ENCODE data around the gene VWCE. TPM values are rescaled to one million over a fixed set of nuclear protein-coding genes. Genes with fewer than 3 reads are reported as not detected.

Gene VWCE, protein sequence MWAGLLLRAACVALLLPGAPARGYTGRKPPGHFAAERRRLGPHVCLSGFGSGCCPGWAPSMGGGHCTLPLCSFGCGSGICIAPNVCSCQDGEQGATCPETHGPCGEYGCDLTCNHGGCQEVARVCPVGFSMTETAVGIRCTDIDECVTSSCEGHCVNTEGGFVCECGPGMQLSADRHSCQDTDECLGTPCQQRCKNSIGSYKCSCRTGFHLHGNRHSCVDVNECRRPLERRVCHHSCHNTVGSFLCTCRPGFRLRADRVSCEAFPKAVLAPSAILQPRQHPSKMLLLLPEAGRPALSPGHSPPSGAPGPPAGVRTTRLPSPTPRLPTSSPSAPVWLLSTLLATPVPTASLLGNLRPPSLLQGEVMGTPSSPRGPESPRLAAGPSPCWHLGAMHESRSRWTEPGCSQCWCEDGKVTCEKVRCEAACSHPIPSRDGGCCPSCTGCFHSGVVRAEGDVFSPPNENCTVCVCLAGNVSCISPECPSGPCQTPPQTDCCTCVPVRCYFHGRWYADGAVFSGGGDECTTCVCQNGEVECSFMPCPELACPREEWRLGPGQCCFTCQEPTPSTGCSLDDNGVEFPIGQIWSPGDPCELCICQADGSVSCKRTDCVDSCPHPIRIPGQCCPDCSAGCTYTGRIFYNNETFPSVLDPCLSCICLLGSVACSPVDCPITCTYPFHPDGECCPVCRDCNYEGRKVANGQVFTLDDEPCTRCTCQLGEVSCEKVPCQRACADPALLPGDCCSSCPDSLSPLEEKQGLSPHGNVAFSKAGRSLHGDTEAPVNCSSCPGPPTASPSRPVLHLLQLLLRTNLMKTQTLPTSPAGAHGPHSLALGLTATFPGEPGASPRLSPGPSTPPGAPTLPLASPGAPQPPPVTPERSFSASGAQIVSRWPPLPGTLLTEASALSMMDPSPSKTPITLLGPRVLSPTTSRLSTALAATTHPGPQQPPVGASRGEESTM
- 0.73 TPM for total RNA-seq
- long read RNA-seq, partial matches to known transcripts = 0 of 4 reads
- long read RNA-seq, other reads (novel, unspliced or antisense) = 4 of 4 reads

DNA sequence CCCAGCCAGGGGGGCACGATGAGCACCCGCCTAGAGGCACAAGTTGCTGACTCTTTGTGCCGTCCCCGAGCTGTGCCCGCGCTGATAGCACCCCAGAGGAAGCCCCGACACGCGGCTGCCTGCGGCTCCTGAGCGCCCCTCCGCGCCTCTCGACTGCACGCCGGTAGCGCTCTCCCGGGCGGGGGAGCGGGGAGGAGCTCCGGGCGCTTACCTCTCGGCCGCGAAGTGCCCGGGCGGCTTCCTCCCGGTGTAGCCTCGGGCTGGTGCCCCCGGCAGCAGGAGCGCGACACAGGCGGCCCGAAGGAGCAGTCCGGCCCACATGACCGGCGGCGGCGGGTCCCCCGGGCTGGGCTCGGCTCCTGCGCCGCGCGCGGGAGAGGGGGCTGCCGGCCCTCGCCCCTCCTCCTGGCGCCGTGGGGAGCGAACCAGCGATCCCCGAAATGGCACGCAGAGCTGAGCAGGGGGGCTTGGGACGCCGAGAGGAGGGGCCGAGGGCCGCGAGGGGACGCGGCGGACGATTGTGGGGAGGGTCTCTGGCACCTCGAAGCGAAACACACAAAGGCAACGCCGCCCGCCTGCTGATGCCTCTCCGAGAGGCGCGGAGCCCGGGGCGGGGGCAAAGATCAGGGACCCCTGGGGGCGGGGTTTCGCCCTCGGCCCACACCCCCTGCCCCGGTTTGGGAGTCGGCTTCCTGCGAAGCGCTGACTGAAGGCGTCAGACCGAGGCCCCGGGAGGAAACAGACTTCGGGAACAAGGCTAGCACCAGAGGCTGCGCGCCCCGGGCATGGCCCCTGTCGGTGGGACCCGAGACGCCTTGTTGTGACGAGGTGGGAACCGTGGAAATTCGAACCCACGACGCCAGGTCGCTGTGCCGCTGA lies at the start of gene VWCE:
VWCE (minus strand) TSS at position 600 of the 879 bp plus-strand sequence; CDS start at position 321, 279 bp downstream.
- ATAC-seq (ENCODE audit: poor library complexity) (peak; percentile 79), DNase-seq (peak; percentile 72)
- intact Hi-C loops (cut with DNase I) = no loop called here

DNA sequence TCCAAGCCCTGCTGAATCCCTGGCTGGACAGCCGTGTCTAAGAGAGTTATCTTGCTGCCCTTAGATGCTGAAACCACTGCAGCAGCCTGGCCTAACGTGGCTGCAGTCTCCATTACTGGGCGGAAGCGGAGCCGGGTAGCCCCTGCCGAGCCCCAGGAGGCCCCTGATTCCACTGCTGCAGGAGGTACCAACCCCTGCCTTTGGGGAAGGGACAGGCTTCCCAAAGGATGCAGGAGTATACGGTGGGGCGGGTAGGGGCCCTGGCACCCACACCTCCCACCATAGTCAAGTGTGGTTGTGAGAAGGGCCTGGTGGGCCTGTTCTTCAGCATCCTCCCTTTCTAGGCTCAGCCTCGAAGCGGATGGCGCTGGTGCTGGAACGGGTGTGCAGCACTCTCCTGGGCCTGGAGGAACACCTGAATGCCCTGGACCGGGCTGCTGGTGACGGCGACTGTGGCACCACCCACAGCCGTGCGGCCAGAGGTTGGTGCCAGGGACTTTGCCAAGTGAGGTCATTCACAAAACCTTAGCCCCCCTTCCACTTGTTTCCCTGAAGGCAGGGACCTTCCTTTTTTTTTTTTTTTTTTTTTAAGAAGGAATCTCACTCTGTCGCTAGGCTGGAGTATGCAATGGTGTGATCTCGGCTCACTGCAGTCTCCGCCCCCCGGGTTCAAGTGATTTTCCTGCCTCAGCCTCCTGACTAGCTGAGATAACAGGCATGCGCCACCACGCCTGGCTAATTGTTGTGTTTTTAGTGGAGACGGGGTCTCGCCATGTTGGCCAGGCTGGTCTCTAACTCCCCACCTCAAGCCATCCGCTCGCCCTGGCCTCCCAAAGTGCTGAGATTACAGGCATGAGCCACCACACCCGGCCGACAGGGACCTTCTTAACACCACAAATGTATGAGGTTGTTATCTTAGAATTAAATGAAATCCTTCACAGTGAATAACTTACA lies 49.0 kb upstream of the VWCE start:
- intact Hi-C loops (cut with DNase I) = no loop called here
- ATAC-seq (ENCODE audit: poor library complexity) = no peak
- DNase-seq = no peak

DNA sequence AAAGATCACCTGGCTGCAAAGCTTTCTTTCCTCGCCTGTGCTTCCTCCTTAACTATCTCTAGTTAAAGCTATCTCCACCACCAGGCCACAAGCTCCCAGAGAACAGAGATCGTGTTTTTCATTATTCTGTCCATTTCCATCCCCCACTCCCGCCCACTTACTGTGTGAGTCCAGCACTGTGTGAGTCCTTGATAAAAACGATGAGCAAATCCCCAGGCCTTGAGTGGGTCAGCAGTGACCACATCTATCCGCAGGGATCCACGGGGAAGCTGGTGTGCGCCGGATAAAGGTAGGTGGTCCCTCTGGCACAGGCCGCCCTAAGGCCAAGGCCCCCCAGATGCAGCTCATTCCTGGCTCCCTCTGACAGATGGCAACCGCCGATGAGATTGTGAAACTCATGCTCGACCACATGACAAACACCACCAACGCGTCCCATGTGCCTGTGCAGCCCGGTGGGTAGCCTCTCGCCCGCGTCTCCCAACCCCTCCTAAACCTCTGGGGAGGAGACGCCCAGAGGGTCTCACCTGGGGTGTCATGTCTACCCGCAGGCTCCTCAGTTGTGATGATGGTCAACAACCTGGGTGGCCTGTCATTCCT lies 47.2 kb upstream of the VWCE start:
- intact Hi-C loops (cut with DNase I) = no loop called here
- DNase-seq = no peak
- no peak for ATAC-seq (ENCODE audit: poor library complexity)

DNA sequence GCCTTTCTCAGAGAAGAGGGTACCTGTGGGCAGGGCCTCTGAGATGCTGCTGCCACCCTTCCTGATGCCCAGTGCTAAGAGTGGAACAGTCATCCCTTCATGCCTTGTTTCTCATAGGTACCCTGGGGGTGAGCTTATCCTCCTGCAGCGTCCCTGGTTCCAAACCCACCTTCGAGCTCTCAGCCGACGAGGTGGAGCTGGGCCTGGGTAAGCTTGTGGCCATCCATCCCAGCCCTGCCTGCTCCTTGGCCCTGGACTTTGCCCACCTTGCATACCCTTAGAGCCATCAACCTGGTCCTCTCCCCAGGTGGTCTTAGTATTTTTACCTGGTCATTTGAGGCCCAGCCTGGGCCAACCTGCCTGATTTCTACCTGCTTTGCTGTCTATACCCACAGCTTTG lies 46.6 kb upstream of the VWCE start:
- no peak for ATAC-seq (ENCODE audit: poor library complexity)
- DNase-seq = no peak
- intact Hi-C loops (cut with DNase I) = no loop called here

DNA sequence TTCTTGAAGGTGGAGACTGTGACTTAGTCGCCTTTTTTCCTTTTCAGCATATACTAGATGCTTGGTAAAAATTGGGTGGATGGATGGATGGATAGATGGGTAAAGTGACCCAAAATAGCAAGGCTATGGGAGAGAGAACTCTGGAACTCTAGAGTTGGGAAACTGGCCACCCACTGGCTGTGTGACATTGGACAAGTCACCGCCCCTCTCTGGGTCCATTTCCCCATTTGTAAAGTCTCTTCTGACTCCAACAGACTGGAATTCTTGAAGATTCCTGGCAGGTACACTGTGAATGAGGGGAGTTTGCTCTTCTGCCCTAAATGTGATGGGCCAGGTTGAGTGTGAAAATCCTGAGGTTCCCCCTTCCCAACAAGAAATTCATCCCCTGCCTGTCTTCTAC lies 45.9 kb upstream of the VWCE start:
- intact Hi-C loops (cut with DNase I) = no loop called here
- no peak for ATAC-seq (ENCODE audit: poor library complexity)

DNA sequence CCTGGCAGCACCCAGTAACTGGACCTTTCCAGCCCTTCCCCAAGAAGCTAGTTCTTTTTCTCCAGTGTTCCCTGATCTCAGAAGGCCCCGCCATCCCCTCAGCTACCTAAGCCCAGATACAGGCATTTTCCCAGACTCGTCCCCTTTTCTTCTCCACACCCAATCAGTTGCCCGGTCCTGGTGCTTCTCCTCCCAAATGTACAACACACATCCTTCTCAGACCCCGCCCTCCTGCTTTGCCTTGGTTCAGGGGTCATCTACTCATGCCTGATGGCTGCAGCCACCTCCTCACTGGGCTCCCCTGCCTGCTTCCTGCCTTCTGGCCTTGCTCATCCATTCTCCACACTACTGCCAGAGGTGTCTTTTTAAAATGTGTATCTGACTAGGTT lies 44.4 kb upstream of the VWCE start:
- intact Hi-C loops (cut with DNase I) = no loop called here
- ATAC-seq (ENCODE audit: poor library complexity) = no peak
- no peak for DNase-seq

More for the DNA sequence above, 45.9 kb upstream of the VWCE start:
- no peak for DNase-seq

DNA sequence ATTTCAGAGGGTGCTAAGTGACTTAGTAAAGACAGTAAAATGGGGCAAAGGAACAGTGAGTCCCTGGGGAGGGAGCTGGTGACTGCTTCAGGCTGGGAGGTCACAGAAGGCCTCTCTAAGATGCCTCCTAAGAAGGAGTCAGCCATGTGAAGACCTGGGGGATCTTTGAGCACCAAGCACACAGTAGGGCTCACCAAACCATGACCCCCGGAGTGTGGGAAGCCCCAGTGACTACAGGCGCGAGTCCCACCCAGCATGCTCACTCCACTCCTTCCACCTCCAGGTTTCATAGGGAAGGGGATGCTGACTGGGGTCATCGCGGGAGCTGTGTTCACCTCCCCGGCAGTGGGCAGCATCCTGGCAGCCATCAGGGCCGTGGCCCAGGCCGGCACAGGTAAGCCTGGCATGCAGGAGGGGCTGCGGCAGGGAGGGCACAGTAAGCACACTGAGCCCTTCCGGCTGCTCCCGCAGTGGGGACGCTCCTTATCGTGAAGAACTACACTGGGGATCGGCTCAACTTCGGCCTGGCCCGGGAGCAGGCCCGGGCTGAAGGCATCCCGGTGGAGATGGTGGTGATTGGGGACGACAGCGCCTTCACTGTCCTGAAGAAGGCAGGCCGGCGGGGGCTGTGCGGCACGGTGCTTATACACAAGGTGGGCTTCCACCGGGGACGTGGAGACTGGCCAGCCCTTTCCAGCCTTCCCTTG lies 43.8 kb upstream of the VWCE start:
- ATAC-seq (ENCODE audit: poor library complexity) (no peak), DNase-seq (no peak)
- intact Hi-C loops (cut with DNase I) = no loop called here

DNA sequence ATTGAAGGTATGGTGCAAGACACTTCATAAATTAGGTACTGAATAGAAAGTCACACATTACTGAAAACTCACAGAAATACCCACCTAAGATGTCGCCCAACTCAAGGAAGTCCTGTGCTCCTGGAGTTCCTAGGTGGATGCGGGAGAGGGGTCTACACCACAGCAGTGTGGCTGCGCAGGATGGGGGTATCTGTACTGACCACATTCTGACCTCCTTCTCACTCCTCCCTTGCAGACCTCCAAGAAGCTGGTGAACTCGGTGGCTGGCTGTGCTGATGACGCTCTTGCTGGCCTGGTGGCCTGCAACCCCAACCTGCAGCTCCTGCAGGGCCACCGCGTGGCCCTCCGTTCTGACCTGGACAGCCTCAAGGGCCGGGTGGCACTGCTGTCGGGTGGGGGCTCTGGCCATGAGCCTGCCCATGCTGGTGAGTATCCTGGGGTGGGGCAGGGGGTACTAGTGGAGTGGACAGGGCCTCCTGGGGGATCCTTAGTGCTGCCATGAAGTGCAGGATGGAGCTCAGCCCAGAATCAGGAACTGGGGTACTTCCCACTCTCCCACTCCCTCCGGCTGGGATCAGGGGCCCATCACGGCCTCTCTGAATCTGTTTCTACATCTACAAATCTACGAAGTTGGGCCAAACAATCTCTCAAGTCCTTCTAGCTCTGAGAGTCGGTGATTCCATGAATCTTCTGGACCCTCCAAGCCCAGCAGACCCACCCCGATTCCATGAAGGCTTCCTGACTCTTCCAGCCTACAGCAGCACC lies 42.8 kb upstream of the VWCE start:
- intact Hi-C loops (cut with DNase I) = loop anchor here (2.0 kb wide), 1 partner anchor 47 kb away; no protein-coding TSS in a partner anchor
- ATAC-seq (ENCODE audit: poor library complexity) (no peak), DNase-seq (no peak)

DNA sequence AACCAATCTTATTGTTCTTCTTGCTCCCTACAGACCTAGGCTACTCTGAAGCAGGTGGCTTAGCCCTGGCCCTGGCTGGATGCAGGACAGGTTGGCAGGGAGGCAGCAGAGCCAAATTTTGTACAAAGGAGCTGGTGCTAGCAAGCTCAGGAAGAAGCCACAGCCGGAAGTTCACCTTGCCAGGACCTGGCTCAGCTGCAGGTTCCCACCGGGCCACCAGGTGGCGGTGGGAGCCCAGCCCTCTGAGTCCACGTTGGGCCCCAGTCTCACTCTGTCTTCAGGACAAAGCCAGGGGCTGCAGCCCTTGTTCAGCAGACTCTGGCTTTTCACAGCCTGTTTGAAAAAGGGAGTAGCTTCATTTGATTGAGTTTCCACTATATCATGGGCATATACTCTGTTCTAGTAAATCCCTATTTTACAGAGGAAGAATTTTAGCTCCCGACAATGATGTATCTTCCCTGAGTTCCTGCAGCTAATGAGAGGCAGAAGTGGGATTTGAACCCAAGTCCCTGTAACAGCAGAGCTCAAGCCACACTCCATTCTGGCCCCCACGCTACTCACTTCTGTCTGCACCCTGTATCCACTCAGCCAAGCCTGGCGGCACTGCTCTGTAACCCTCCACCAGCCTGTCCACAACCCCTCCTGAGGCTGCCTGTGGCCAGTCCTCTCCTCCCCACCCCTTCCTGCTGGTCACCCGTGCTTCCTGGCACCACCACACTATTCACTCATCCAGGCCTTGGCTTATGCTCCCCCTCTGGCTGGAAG lies 41.2 kb upstream of the VWCE start:
- ATAC-seq (ENCODE audit: poor library complexity) (peak; percentile 68), DNase-seq (peak; percentile 86)
- intact Hi-C loops (cut with DNase I) = loop anchor here (2.0 kb wide), 1 partner anchor 48 kb away; no protein-coding TSS in a partner anchor

DNA sequence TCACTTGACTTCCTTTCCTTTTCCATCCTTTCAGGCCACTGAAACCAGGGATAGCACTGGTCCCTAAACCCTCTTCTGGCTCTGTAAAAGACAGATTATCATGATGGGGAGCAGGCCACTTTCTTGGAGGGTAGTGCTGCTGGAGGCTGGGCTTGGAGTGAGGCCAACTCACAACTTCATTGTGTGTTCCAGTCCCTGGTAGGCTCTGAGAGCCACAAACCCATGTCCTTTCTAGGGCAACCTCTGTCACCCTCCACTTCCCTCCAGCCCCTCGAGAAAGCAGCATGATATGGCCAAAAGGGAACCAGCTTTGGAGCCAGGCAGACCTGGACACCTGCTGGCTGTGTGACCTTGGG lies 40.2 kb upstream of the VWCE start:
- ATAC-seq (ENCODE audit: poor library complexity) (no peak), DNase-seq (no peak)
- intact Hi-C loops (cut with DNase I) = no loop called here

DNA sequence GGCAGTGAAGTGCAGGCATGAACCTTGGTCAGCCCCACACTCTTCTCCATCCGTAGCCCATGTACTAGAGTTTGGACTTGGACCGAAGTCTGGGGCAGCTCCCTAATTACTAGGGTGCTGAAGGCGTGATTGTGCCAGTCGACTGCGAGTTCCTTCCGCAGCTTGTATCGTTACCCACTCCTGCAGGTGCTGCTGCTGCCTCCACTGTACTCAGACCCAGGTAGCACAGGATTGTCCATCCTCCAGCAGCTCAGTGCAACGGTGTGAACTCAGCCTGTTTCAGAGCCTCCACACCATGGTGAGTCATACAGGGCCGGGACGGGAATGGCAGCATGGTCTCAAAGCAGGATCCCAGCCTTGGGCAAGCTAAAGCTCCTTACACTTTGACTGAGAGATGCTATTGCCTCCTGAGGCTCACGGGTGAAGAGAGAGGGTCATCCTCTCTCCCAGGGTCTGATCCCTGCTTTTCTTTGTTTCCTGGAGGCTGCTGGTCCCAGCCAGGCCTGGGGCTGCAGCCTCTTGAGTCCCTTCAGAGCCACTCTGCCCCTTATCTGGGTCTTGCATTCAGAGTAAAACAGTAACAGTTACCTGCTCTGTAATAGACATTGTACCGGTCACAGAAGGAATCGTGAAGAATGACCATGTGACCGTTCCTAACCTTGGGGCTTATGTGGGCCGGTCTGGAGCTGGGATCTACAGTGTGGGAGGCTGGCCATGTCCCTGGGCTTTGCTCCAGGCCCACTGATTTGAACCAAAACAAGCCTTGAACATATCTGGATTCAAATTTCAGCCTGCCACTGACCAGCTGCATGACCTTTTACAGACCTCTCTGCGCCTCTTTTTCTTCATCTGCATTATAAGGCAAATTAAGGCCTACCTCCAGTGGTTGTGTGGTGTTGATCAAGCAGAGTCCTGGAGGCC lies 39.6 kb upstream of the VWCE start:
- intact Hi-C loops (cut with DNase I) = no loop called here
- DNase-seq (no peak), ATAC-seq (ENCODE audit: poor library complexity) (no peak)

DNA sequence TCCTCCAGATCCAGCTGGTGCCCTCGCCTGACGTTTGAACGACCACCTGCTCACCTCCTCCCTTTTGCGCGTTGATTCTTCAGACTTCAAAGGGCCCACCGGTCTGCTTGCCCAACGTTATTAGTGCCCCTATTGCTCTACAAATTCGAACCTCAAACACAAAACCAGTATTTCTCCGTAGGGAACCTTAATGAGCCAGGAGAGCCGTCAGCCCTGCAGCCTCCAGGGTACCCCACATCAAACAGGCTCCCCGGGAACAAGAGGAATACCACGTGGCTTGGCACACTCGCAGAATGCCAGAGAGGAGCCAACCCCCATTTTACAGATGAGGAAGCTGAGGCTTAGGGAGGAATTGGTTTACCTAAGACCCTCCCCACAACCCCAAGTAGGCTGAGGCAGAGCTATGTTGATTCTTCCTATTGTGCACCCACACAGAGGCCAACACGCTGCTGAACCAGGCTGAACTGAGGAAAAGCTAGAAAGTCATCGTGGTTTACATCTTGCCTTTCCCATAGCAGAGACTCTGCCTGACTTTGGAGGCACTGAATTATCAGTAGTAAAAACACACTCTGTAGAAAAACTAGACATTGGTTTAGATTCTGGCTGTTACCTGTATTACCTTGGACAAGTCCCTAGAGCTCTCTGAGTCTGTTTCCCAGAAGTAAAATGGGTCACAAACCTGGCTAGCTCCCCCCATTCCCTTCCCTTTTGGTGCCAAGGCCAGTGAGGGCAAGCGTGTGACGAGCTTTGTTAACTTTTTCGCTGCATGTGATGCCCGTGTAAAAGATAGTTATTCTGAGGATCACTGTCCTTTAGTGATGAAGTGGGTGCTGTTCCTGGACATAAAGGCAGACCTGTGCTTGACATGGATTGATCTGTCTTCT lies 38.7 kb upstream of the VWCE start:
- no peak for DNase-seq
- no peak for ATAC-seq (ENCODE audit: poor library complexity)
- intact Hi-C loops (cut with DNase I) = no loop called here

DNA sequence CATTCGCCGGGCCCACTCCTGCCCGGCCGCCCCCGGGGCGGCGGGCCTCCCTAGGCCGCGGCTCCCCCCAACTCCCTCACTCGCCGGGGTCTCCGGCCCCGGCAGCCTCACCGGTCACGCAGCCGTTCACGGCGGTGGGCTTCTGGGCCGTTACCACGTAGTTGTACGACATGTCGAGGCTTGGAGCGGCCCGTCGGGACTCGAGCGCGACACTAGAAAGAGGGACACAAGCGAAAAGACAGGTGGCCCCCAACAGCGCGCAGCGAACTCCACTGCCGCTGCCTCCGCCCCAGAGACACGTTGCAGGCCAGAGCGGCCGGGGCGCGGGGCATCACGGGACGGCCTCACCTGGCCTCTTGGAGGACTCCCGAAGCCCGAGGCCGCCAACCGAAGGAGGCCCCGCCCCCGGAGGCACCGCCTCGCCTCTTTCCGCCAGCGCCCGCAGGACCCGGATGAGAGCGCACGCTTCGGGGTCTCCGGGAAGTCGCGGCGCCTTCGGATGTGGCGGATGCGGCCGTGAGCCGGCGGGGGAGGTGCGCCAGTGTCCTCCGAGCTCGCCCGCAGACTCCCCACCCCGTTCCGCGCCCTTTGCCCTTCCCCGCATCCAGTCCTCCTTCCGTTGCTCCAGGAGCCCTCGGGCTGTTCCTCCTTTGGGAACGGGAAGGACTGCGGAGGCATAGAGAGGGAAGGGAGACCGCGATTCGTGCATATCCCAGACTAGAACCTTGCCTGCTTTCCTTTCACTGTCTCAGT lies 37.9 kb upstream of the VWCE start, which contains the start of the genes DDB1 and TKFC:
DDB1 (minus strand) TSS at position 309 of the 753 bp plus-strand sequence; CDS start at position 172, 137 bp downstream.
TKFC (plus strand) TSS at position 432 of the 753 bp plus-strand sequence. CDS start 1,501 bp downstream, outside the sequence.
- intact Hi-C loops (cut with DNase I) = no loop called here
- ATAC-seq (ENCODE audit: poor library complexity) = peak; percentile 97

More for the DNA sequence above, 37.9 kb upstream of the VWCE start, which contains the start of the genes DDB1 and TKFC:
- DNase-seq = peak; percentile 97
